ENCODE measurements around the gene SLC35B2. TPM values are rescaled to one million over a fixed set of nuclear protein-coding genes. Genes with fewer than 3 reads are reported as not detected.

The SLC35B2 gene
- total and polyA plus RNA-seq, 2 donors (not counting 1 experiment from before 2014, with no cell fraction given) = 88.4 to 89.4 TPM

DNA sequence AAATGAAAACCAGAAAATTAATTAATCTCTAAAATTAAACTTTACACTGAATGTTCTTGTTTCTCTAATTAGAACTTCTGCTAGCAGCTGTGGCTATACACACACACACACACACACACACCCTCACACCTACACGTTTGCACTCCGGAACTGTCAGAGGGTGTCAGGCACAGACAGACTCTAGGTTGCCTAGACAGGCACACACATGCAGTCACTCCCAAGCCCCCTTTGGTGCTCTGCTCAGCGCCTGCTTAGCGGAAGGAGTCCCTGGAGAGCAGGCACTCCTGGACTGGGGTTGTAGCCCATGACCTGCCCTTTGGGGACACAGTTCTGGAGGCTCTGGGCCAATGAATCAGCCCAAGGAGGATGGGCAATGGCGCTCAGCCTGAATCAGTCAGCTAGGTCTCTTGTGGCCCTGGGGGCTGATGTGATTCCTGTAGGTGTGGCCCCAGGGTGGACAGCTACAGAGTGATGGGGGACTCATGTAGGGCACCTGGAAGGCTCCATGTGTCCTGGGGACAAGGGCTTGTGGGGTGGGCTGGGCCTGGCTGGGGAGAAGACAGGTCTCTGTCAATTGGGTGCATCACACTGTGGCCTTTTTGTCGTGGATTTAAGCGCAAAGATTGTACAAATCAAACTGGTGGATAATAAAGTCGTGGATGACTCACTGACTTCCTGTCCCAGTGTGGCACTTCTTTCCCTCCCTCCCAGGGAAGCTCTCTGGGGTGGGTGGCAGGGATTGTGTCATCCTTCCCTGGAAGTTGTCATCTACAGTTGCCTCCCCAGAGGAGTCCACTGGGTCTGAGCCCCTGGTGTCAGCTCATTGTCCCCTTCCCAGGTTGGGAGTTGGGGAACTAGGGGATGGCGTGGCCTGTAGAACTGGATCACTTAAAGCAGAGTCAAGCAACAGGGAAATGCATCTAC, 21.7 kb upstream of the SLC35B2 start:
- Histone ChIP-seq H3K4me3 (replicated peaks in 1 of 4; ENCODE audit: control extremely low read depth in 1 of 4, insufficient read depth in 1 of 4, low read depth in 3 of 4, low read length in 4 of 4) (no peak overlapping the region), H4K20me1 (ENCODE audit: control insufficient read depth, extremely low read depth, insufficient read depth, low read length) (no peaks in the 10 kb centered on the region), H3K9ac (ENCODE audit: insufficient read depth, low read length) (no peak overlapping the region), H3K9me3 (ENCODE audit: control insufficient read depth, insufficient read depth, low read depth, low read length) (no peaks in the 10 kb centered on the region), H3K36me3 (ENCODE audit: control insufficient read depth, insufficient read depth, low read length) (no peaks in the 10 kb centered on the region), H3K4me1 (ENCODE audit: control insufficient read depth, extremely low read depth, insufficient read depth, low read length) (no peaks in the 10 kb centered on the region), H3K27me3 (ENCODE audit: control insufficient read depth, insufficient read depth, low read length) (peaks cover 32% of the 10 kb centered on the region), H2AFZ (ENCODE audit: low read length) (no peak overlapping the region), H3K4me2 (ENCODE audit: extremely low read depth, insufficient read depth, low read length) (no peak overlapping the region), H3K27ac (ENCODE audit: insufficient read depth, low read length) (no peak overlapping the region), H3K79me2 (ENCODE audit: control insufficient read depth, insufficient read depth, low read length) (no peaks in the 10 kb centered on the region)
- TF ChIP-seq EZH2 (IDR thresholded peaks at IDR 0.05; ENCODE audit: low read length, missing control alignments) = no peak
- TF ChIP-seq, protein P1, sequence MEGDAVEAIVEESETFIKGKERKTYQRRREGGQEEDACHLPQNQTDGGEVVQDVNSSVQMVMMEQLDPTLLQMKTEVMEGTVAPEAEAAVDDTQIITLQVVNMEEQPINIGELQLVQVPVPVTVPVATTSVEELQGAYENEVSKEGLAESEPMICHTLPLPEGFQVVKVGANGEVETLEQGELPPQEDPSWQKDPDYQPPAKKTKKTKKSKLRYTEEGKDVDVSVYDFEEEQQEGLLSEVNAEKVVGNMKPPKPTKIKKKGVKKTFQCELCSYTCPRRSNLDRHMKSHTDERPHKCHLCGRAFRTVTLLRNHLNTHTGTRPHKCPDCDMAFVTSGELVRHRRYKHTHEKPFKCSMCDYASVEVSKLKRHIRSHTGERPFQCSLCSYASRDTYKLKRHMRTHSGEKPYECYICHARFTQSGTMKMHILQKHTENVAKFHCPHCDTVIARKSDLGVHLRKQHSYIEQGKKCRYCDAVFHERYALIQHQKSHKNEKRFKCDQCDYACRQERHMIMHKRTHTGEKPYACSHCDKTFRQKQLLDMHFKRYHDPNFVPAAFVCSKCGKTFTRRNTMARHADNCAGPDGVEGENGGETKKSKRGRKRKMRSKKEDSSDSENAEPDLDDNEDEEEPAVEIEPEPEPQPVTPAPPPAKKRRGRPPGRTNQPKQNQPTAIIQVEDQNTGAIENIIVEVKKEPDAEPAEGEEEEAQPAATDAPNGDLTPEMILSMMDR (conservative IDR thresholded peaks at IDR 0.05 in 1 of 2, IDR thresholded peaks at IDR 0.05 in 1 of 2; ENCODE audit: low read depth in 1 of 2, low read length in 2 of 2) = no peak
- no peak for DNase-seq (ENCODE audit: low read depth in 2 of 2)

DNA sequence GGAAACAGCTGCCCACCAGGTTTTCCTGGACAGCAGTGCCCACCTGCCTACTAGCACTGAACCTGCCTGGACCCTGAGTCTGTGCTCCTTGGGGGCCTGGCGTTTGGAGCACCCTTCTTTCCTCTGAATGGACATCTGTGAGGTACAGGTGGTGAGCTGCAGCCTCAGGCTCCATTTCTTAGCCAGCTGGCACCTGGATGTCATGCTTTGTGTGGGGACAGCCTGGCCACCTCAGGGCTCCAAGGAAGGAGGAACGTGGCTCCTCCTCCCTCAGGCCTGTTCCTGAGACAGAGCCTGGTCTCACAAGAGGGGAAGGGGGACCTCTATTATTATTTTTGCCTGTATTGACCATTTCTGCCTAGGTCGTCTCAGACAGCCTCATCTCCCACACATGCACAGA, 21.0 kb upstream of the SLC35B2 start:
- H3K27me3 ChIP-seq (ENCODE audit: control insufficient read depth, insufficient read depth, low read length) = peaks cover 30% of the 10 kb centered on the region
- no peaks in the 10 kb centered on the region for H3K36me3 ChIP-seq (ENCODE audit: control insufficient read depth, insufficient read depth, low read length)
- no peak overlapping the region for H3K4me2 ChIP-seq (ENCODE audit: extremely low read depth, insufficient read depth, low read length)
- H3K4me3 ChIP-seq (replicated peaks in 1 of 4; ENCODE audit: control extremely low read depth in 1 of 4, insufficient read depth in 1 of 4, low read depth in 3 of 4, low read length in 4 of 4) = no peak overlapping the region
- DNase-seq (ENCODE audit: low read depth in 2 of 2) = no peak
- H3K4me1 ChIP-seq (ENCODE audit: control insufficient read depth, extremely low read depth, insufficient read depth, low read length) = no peaks in the 10 kb centered on the region
- no peak overlapping the region for H2AFZ ChIP-seq (ENCODE audit: low read length)
- no peaks in the 10 kb centered on the region for H3K79me2 ChIP-seq (ENCODE audit: control insufficient read depth, insufficient read depth, low read length)
- H3K9ac ChIP-seq (ENCODE audit: insufficient read depth, low read length) = no peak overlapping the region
- no peaks in the 10 kb centered on the region for H4K20me1 ChIP-seq (ENCODE audit: control insufficient read depth, extremely low read depth, insufficient read depth, low read length)
- no peak for TF ChIP-seq EZH2 (IDR thresholded peaks at IDR 0.05; ENCODE audit: low read length, missing control alignments)
- TF ChIP-seq, protein P1 (conservative IDR thresholded peaks at IDR 0.05 in 1 of 2, IDR thresholded peaks at IDR 0.05 in 1 of 2; ENCODE audit: low read depth in 1 of 2, low read length in 2 of 2) = no peak
- H3K9me3 ChIP-seq (ENCODE audit: control insufficient read depth, insufficient read depth, low read depth, low read length) = no peaks in the 10 kb centered on the region
- H3K27ac ChIP-seq (ENCODE audit: insufficient read depth, low read length) = no peak overlapping the region

DNA sequence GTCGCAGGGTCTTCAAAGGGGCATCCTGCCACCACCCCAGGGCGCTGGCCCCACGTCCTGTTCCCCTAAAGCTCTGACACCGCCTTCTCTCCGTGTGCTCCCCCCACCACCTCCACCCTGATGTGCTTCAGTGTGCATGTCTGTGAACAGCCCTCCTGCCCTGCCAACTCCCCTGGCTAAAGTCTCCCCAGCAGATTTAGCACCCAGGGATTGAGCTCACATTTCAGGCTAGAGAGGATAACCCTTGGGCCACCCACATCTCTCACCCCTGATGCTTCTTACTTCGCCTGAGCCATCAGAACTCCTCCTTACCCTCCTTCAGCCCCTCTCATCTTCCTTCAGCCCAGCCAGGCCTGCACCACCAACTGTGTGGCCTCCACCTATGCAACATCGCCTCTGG, 20.4 kb upstream of the SLC35B2 start:
- Histone ChIP-seq H2AFZ (ENCODE audit: low read length) (no peak overlapping the region), H3K36me3 (ENCODE audit: control insufficient read depth, insufficient read depth, low read length) (no peaks in the 10 kb centered on the region), H3K27ac (ENCODE audit: insufficient read depth, low read length) (no peak overlapping the region), H4K20me1 (ENCODE audit: control insufficient read depth, extremely low read depth, insufficient read depth, low read length) (no peaks in the 10 kb centered on the region), H3K9me3 (ENCODE audit: control insufficient read depth, insufficient read depth, low read depth, low read length) (no peaks in the 10 kb centered on the region), H3K27me3 (ENCODE audit: control insufficient read depth, insufficient read depth, low read length) (peaks cover 35% of the 10 kb centered on the region), H3K4me3 (replicated peaks in 1 of 4; ENCODE audit: control extremely low read depth in 1 of 4, insufficient read depth in 1 of 4, low read depth in 3 of 4, low read length in 4 of 4) (no peak overlapping the region), H3K4me1 (ENCODE audit: control insufficient read depth, extremely low read depth, insufficient read depth, low read length) (no peaks in the 10 kb centered on the region), H3K4me2 (ENCODE audit: extremely low read depth, insufficient read depth, low read length) (no peak overlapping the region), H3K79me2 (ENCODE audit: control insufficient read depth, insufficient read depth, low read length) (no peaks in the 10 kb centered on the region), H3K9ac (ENCODE audit: insufficient read depth, low read length) (no peak overlapping the region)
- no peak for TF ChIP-seq EZH2 (IDR thresholded peaks at IDR 0.05; ENCODE audit: low read length, missing control alignments)
- TF ChIP-seq, protein P1 (conservative IDR thresholded peaks at IDR 0.05 in 1 of 2, IDR thresholded peaks at IDR 0.05 in 1 of 2; ENCODE audit: low read depth in 1 of 2, low read length in 2 of 2) = no peak
- no peak for DNase-seq (ENCODE audit: low read depth in 2 of 2)
